Spleen (tissue), 11 donors: ENCODE data around the gene MGAT4C. TPM values are rescaled to one million over a fixed set of nuclear protein-coding genes. Genes with fewer than 3 reads are reported as not detected.

Experiments
- DNase-seq: peaks from one replicate; pipeline ENCODE4 v3.0.0-alpha.2; 2020
- H3K27ac ChIP-seq, 8 donors: fragments of 200-600 bp; sonication (generic) in 7 of 8; 1 replicate in 4 of 8; 2 replicates in 4 of 8; pipeline versions ENCODE4 v1.5.0 to v1.8.0; 2016 to 2021; ENCODE audit warnings: inconsistent platforms in 4 of 8, mild to moderate bottlenecking in 4 of 8, moderate library complexity in 1 of 8
- H3K27me3 ChIP-seq, 7 donors: fragments of 200-600 bp; sonication (generic) in 6 of 7; replicated peaks in 1 of 7; 1 replicate in 4 of 7; 2 replicates in 3 of 7; pipeline versions ENCODE4 v1.5.0 to v1.8.0; 2016 to 2021; ENCODE audit warnings: inconsistent platforms in 3 of 7, mild to moderate bottlenecking in 1 of 7
- H3K36me3 ChIP-seq, 6 donors: fragments of 200-600 bp; sonication (generic) in 5 of 6; 1 replicate in 4 of 6; 2 replicates in 2 of 6; pipeline versions ENCODE4 v1.5.0 to v1.8.0; 2016 to 2021; ENCODE audit warnings: inconsistent platforms in 2 of 6
- H3K4me1 ChIP-seq, 6 donors: fragments of 200-600 bp; sonication (generic) in 5 of 6; 1 replicate in 3 of 6; 2 replicates in 3 of 6; pipeline versions ENCODE4 v1.5.0 to v1.8.0; 2016 to 2021; ENCODE audit warnings: inconsistent platforms in 3 of 6
- H3K4me3 ChIP-seq, 8 donors: fragments of 200-600 bp; sonication (generic) in 7 of 8; 1 replicate in 4 of 8; 2 replicates in 4 of 8; pipeline versions ENCODE4 v1.5.0 to v1.8.0; 2016 to 2021; ENCODE audit warnings: inconsistent platforms in 4 of 8, mild to moderate bottlenecking in 4 of 8, moderate library complexity in 2 of 8
- H3K9me3 ChIP-seq, 8 donors: fragments of 200-600 bp; sonication (generic) in 7 of 8; 1 replicate in 4 of 8; 2 replicates in 4 of 8; pipeline versions ENCODE4 v1.5.0 to v1.8.0; 2016 to 2021; ENCODE audit warnings: inconsistent platforms in 4 of 8
- CTCF ChIP-seq, 11 experiments: fragments of 200-600 bp in 7 of 11; fragments of 450-650 bp in 4 of 11; sonication (generic) in 4 of 11; IDR thresholded peaks in 8 of 11; conservative IDR thresholded peaks in 3 of 11; 1 replicate in 7 of 11; 2 replicates in 4 of 11; pipeline versions ENCODE4 v1.4.0 to v1.8.0; 2016 to 2021; ENCODE audit warnings: antibody characterized with exemption in 11 of 11, inconsistent platforms in 4 of 11, mild to moderate bottlenecking in 1 of 11
- POLR2A ChIP-seq, 3 donors: fragments of 450-650 bp; IDR thresholded peaks; one replicate each; pipeline ENCODE4 v1.5.1; 2017; ENCODE audit warnings: antibody characterized with exemption in 3 of 3, mild to moderate bottlenecking in 1 of 3
- POLR2AphosphoS5 ChIP-seq, 3 donors: sonication (generic); formaldehyde crosslinking; IDR thresholded peaks; one replicate each; pipeline ENCODE4 v1.5.1; 2017; ENCODE audit warnings: antibody characterized with exemption in 3 of 3
- WGBS, 5 donors: extraction: QIAGEN DNeasy Blood & Tissue Kit in 3 of 5; methylation state at CpG; one replicate each; pipeline versions ENCODE4 v1.1.5 to v1.1.7; 2013 to 2018; 5-methylcytosine and 5-hydroxymethylcytosine counted together
- intact Hi-C: fragments of 100-400 bp; cut with DNase I; formaldehyde crosslinking; loops from one replicate; pipeline ENCODE4 v1.15.0; 2023; ENCODE audit warnings: low total_unique reads
- polyA plus RNA-seq, 3 donors: library from polyadenylated mRNA; stranded (reverse); fragments of 200-250 nt; gene quantifications; one replicate each; pipeline ENCODE4 v1.2.1, GENCODE V29; 2013
- total RNA-seq, 7 donors: library from RNA; depleted of rRNA in 3 of 7; stranded (reverse); fragments of >200 nt in 3 of 7; fragmentation: NEBNext Ultra II Directional in 4 of 7; extraction: Animal tissue kit (Norgen Biotek cat#: 25700) in 4 of 7; gene quantifications; one replicate each; pipeline versions ENCODE4 v1.1.0 to v1.2.1, GENCODE V29; 2016 to 2021
- donor health status: healthy with polysubstance abuse.
- donor health status: DM: no; HTN: no; CAD: no; lungs with moderate emphysema.
- donor health status: DM: no; HTN: no; CAD: no.
- donor health status: Bipolar disorder and iron deficiency.
- donor health status: healthy.
- donor health status: DM: no; HTN: no; CAD: no.
- donor health status: DM: yes; HTN: yes; CAD: no.

MGAT4C gene
- total and polyA plus RNA-seq, 10 donors: 0.03 TPM; not detected in 9

- Histone ChIP-seq H3K36me3 (no peaks in the 10 kb centered on the region), H3K9me3 (no peaks in the 10 kb centered on the region), H3K4me3 (no peak overlapping the region), H3K27ac (no peak overlapping the region), H3K27me3 (no peaks in the 10 kb centered on the region), H3K4me1 (no peaks in the 10 kb centered on the region)
- WGBS, 5 donors: 85 to 90% (median 87%) methylated on average over 4 of the region's 4 CpGs
- DNase-seq: no peak
- TF ChIP-seq POLR2A (IDR thresholded peaks at IDR 0.05) (no peak), POLR2AphosphoS5 (IDR thresholded peaks at IDR 0.05) (no peak), CTCF (IDR thresholded peaks at IDR 0.05 in 8 of 11, conservative IDR thresholded peaks at IDR 0.05 in 3 of 11) (no peak)
- intact Hi-C loops: no loop called here
These were observed 97.2 kb downstream of the MGAT4C start for GRCh38 chr12:86158956-86159355.

- intact Hi-C loops: no loop called here
- Histone ChIP-seq H3K36me3 (no peaks in the 10 kb centered on the region), H3K27ac (no peak overlapping the region), H3K4me1 (no peaks in the 10 kb centered on the region), H3K4me3 (no peak overlapping the region), H3K27me3 (no peaks in the 10 kb centered on the region), H3K9me3 (no peaks in the 10 kb centered on the region)
- TF ChIP-seq POLR2AphosphoS5 (IDR thresholded peaks at IDR 0.05) (no peak), POLR2A (IDR thresholded peaks at IDR 0.05) (no peak), CTCF (IDR thresholded peaks at IDR 0.05 in 8 of 11, conservative IDR thresholded peaks at IDR 0.05 in 3 of 11) (no peak)
- WGBS, 5 donors: 69 to 82% (median 76%) methylated on average over 6 of the region's 6 CpGs
- DNase-seq: no peak
These were observed 101.6 kb downstream of the MGAT4C start for GRCh38 chr12:86154620-86155019.

GRCh38 chr12:86148612-86149011 is 107.6 kb downstream of the MGAT4C start:
- Histone ChIP-seq H3K27me3 (no peaks in the 10 kb centered on the region), H3K4me1 (no peaks in the 10 kb centered on the region), H3K4me3 (no peak overlapping the region), H3K9me3 (no peaks in the 10 kb centered on the region), H3K27ac (no peak overlapping the region), H3K36me3 (no peaks in the 10 kb centered on the region)
- intact Hi-C loops: no loop called here
- no peak for TF ChIP-seq POLR2A (IDR thresholded peaks at IDR 0.05)
- TF ChIP-seq CTCF (IDR thresholded peaks at IDR 0.05 in 8 of 11, conservative IDR thresholded peaks at IDR 0.05 in 3 of 11): no peak
- no peak for TF ChIP-seq POLR2AphosphoS5 (IDR thresholded peaks at IDR 0.05)
- no peak for DNase-seq

- no peaks in the 10 kb centered on the region for H3K36me3 ChIP-seq
- TF ChIP-seq POLR2A (IDR thresholded peaks at IDR 0.05) (no peak), CTCF (IDR thresholded peaks at IDR 0.05 in 8 of 11, conservative IDR thresholded peaks at IDR 0.05 in 3 of 11) (no peak), POLR2AphosphoS5 (IDR thresholded peaks at IDR 0.05) (no peak)
- H3K9me3 ChIP-seq: no peaks in the 10 kb centered on the region
- no peaks in the 10 kb centered on the region for H3K27me3 ChIP-seq
- no peak for DNase-seq
- no peak overlapping the region for H3K27ac ChIP-seq
- no peak overlapping the region for H3K4me3 ChIP-seq
- no peaks in the 10 kb centered on the region for H3K4me1 ChIP-seq
- intact Hi-C loops: no loop called here
- 58 to 74% (median 64%) methylated on average over 3 of the region's 3 CpGs for WGBS, 5 donors
These were observed 108.1 kb downstream of the MGAT4C start for GRCh38 chr12:86148071-86148470.
